ENCODE results near the gene IQSEC1. TPM values are rescaled to one million over a fixed set of nuclear protein-coding genes. Genes with fewer than 3 reads are reported as not detected.

Gene IQSEC1
- total RNA-seq, 1 donor from 2014 or later, result 9.4 TPM

DNA sequence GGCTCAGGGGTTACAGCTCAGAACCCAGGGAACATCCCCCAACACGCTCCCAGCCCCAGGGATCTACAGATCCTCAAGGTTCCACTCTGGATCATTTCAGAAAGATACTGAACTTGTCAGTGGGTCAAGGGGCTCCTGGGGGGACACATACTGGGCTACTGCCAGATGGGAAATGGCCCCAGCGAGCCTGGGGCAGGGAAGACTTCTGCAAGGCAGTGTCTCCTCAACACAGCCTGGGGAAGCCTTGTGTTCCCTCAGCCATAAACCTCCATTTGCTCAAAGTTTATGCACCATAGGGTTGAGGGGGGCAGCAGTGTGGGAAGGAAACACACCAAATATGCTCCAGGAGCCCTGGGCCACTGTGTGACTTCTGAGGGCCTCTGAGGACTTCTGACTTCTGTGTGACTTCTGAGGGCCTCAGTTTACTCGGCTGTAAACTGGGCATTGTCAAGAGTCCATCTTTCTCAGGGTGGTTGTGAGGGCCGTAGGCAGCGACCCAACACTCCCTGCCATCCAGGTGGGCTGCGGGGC, 58.4 kb downstream of the IQSEC1 start:
- ATAC-seq, result no peak

DNA sequence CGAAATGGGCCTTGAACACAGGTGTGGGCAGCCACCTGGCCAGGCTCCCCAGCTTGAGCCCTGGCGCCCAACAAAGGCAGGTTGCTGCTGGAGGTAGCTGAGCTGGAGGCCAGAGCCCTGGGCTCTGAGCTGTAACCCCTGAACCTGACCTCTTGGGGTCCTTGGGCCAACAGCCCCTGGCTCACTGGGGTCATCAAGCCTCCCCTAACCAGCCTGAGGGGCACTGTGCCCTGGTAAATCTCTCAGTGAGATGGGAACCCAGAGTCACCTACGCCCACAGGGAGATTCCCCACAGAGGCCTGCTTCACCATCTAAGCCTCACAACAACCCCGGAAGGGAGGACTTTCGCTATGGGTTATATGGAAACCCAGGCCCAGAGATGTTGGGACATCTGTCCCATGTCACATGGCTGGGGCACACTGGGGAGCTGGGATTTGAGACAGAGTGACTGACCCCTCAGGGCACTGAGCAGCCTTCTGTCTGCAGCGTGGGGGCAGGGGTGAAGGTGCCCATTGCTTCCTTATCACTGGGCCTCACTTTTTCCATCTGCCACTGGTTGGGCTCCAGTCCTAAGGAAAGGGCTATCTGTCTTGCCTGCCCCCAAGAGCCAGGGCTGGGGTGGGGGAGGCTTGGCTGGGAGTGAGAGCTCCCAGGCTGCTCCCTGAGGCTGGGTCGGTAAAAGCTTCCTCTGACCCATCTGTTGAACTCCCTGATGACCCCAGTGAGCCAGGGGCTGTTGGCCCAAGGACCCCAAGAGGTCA, 59.1 kb downstream of the IQSEC1 start:
- ATAC-seq, result no peak

DNA sequence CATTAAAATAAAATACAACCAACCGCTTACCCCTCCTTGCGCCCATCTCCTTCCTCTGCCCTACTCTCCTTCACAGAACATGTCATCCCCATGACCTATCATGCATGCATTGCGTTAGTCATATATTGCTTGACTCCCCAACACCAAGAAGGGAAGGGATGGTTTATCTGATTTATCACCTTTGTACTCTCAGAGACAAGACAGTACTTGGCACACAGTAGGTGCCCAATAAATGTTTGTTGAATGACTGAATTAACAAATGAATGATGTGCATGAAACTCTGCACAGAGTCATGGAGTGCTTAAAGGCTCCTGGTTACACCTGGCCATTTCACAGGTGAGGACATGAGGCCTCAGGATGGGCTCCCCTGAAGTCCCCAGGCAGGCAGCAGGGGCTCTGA, 59.7 kb downstream of the IQSEC1 start:
- ATAC-seq, result no peak

DNA sequence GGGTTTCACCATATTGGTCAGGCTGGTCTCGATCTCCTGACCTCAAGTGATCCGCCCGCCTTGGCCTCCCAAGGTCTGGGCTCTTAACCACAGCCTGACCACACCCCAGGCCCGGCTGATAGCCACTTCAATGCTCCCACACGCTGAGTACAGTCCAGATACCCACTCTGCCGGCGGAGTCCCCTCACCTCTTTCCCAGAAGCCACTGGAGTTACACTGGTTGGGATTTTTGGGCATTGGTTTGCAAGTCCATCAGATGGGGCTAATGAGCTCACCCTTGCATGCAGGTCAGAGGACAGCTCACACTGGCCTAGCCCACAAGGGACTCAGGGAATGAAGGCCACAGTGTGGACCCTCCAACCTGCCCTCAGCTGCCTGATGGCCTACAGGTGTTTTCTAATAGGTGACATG, 60.1 kb downstream of the IQSEC1 start:
- ATAC-seq, result no peak

DNA sequence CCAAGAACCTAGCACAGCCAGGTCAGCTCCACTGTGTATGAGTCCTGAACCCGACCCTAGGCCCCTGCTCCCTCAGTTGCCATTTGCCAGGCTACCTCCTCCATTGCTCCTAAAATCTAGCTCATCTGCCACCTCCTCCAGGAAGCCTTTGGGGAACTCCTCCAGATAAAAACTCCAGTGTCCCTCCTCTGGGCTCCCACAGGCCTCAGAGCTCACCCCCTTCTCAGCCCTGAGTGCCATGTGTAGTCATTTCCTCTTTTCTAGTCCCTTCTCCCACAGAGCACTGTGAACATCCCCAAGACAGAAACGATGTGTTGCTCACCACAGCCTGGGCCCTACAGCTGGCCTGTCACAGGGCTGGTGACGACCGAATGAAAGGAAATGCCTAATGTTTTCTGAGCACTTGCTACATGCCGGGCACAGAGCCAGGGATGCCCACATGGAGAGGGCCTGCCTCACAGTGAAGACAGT, 61.0 kb downstream of the IQSEC1 start:
- ATAC-seq, result peak; percentile 40

DNA sequence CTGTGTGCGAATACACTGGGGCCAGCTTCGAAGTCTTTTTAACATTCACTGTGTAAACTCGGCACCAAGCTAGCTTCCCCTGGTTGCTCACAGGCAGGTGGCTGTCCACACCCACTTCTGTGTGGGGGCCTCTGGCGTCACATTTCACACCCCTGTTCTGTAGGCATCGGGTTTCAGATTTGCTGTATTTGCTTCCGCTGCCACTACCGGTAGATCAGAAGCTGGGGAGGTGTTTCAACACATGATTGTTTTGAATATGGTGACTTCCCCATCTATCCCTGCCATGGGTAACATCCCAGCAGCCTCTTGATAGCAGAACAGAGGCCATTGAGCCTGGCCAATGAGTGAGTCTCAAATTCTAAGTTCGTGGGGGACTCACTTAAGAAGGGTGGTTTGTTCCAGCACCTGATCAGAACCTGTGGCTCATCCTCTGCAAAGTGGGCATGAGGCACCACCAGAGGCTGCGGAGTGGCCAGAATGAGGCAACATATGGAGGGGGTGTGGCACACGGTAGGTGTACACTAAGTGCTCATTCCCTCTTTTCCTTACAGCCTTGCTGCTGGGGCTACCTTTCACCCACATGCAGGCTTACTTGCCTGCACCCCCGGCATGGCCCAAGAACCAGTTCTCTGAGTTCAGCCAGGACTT, 61.5 kb downstream of the IQSEC1 start:
- ATAC-seq, result peak; percentile 58

DNA sequence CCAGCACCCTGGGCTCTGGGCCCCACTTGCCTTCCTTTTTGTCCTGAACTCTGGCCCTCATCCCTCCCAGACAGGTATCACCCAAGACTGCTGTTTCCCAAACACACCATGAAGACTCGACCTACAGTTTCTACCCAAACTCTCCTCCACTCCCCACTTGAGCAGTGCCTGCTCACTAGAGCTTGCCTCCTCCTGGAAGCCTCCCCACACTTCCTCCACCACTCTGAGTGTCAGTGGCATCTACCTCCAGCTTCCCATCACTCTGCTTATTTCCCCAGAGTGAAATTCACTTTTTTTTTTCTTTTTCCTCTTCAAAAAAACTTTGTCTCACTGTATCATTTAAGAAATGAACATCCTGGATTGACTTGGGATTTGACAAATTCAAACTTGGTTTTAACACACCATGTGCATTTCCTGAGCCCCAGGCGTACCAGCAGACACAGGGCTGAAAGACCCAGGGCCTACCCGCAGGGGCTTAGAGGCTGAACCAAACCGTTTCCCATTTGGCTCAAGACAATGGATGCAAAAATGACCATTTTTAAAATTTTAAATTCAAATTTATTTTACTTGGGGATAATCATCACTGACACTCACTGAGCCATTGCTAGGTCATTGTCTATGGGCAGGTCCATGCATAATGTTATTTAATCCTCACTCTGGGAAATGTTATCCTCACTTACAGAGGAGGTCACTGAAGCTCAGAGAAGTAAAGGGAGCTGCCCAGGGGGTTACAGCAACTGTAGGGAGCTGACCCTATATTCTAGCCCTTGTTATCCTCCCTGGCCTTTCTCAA, 62.3 kb downstream of the IQSEC1 start:
- no peak for ATAC-seq

DNA sequence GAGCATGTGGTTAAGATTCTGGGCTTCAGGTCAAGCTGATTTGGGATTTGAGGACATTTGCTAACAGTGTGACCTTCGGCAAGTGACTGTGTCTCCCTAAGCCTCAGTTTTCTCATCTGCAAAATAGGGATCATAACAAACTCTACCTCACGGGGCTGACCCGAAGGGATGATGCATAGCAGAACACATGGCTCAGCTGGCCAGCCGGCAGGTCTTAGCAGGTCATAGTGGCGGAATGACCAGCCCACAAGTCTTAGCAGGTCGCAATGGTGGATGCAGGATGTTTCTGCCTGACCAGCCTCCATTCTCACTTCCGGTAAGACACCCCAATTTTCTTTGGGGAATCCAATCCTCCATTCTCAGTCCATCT, 63.3 kb downstream of the IQSEC1 start:
- ATAC-seq, result no peak

DNA sequence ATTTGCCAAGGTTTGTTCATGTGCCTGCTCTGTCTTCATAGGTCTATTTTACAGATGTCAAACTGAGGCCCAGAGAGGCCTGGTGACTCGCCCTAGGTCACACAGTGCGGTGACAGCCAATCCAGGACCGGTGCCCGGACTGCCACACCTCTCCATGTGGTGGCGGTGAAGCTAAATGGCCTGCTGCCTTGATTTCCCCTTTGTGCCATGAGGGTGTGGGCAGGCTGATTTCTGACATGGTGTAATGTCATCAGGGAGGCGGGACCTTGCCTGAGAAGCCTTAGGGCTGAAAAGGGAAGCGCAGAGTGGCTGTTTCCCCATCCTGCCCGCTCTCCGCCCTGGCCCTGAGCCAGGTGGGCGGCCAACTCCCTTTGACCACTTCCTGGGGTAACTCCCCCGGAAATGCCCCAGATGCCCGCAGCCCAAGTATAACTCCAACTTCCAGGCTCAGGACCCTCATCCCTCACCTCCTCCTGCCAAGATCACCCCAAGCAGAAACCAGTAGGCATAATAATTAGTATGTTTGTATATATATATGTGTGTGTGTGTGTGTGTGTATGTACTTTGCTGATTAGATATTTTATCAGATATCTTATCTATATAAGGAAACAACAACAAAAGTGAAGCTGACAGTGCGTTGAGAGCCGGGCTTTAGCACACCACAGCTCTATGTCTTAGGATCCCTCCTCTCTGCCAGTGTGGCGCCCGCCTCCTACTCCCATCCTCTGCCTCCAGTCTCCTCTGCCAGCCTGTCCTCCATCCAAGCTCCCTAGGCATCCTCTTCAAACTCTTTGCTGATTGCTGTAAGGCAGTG, 63.9 kb downstream of the IQSEC1 start:
- peak; percentile 10 for ATAC-seq

DNA sequence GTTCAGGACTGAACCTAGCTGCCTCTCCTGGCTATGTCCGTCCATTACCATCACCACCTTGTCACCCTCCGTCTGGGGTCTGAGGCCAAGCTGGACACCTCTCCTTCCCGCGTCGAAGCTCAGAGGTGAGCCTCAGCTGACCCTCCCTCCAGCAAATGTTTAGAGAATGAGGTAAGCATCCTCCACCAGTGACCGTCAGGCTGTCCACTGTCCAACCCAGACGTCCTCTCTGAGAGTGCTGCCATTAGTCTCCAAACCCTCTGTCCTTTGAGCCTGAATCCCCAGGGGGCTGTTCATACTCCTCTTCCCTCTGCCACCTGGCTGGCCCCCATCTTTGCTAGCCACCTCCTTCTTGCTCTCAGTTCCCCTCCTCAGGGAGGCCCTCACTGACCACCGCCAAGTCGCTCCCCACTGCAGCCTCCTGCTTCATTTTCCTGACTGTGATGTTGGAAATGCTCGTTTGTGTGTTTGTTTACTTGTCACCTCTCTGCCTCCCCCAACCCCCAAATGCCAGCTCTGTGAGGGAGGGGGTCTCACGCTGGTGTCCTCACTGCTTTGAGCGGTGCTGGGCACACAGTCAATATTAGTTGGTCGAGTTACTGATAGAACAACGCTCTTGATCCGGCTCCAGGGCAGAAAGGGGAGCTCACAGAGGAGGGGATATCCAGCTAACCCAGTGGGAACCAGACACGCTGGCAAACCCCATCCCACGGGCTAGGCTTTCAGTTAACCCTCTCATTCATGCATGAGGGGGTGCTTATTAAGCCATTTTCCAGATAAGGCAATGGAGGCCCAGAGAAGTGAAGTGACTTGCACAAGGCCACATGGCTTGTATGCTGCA, 64.9 kb downstream of the IQSEC1 start:
- ATAC-seq, result no peak

DNA sequence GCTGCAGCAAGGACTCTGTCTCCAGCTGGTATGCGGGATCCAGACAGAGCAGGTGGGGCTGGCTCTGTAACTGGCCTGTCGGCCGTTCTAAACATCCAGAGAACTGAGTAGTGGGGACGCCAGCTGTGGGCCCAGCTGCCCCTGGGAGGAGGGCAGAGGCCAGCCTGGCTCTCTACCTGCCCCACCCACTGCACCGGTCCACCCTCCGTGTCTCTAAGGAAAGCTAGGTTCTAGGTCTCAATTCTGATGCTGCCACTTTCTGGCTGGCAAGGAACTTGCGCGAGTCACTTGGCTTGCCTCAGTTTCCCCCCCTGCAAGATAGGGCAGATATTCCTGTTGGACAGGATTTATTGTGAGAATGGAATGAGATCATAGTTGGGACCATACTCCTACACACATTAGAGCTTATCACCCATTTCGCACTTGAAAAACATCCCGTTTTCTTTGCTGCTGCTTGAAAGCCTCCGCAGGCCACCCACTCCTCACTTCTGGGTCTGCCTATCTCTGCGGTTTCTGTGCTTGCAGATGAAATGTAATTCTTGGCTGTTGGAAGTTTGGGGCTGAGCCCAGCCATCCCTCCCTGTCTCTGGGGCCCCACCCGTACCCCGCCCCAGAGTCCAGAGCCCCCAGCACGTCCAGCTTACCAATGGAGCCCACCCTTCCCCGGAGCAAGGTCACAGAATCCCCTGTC, 65.8 kb downstream of the IQSEC1 start:
- ATAC-seq, result no peak

DNA sequence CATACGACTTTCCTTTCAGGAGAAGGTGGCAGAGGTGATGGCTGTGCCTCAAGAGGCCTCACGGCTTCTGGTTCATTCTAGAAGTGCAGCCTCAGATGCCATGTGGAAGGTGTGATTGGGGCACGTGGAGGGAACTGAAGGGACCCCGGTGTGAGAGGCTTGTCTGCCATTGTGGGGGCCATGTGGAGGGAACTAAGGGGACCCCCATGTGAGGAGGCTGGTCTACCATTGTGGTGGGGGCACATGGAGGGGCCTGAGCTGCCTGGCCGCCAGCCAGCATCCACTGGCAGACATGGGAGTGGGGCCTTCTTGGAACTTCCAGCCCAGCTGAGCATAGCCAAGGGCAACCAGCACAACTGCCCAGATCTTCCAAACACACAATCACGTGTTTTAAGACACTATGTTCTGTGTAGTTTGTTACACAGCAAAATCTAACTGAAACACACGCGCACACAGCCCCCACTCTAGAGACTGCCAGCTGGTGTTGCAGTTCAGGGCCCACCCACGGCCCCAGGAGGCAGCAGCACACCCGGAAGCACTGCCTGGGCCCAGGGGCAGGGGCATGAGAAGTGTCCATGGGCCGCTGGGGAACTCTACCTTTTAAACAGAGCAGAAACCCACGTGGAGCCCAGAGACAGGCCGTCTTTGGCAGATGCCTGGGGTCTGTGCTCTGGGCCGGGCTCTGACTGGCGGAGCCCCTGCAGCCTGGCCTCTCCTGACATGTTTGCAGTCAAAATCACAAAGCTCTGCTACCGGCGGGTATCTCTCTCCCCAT, 66.8 kb downstream of the IQSEC1 start:
- no peak for ATAC-seq

DNA sequence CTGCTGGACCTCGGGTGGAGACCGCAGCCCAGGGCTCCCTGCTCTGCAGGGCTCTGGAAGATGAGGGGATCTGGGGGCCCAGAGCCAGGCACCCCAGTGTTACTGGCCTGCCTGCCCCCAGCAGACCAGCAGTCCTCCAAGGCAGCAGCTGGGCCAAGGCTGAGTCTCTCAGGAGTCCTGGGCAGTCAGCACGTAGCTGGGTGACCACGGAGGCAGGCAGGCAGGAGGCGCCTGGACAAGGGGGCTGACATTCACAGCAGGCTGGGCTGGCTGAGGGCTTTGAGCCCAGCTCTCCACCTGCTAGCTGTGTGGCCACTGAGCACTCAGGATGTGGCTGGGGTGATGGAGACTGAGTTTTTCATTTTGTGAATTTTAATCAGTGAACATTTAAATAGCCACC, 67.9 kb downstream of the IQSEC1 start:
- ATAC-seq, result no peak

DNA sequence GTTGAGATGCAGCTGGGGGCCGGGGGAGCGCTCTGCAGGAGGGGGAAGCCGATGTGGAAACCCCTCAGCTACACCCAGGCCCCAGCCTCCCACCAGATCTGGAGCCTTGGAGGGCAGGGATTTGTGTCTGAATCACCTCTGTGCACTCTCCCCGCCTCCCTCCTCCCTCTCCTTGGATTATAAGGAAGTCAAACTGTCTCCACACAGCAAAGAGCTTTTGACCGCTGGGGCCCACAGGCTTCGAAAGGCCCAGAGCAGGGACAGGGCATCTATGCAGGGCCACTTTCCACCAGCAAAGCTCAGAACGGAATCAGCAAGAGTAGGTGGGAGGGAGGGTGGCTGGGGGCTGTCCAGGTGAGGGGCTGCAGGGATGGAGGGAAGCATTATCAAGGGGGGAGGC, 68.9 kb downstream of the IQSEC1 start:
- no peak for ATAC-seq

DNA sequence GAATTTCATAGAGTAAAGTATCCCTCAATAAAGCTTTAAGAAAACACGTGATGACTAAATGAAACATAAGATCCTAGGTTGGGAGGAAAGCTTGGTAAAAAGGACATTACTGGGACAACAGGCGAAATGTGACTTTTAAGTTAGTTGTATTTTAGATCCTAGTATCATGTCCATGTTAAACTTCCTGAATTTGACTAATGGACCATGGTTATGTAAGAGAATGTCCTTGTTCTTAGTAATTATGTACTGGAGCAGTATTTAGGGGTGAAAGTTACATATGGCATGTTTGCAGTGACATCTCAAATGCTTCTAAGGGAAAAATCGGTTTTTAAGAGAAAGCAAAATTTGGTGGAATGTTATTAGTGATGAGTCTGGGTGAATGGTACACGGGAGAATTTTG, 69.6 kb downstream of the IQSEC1 start:
- ATAC-seq, result no peak

DNA sequence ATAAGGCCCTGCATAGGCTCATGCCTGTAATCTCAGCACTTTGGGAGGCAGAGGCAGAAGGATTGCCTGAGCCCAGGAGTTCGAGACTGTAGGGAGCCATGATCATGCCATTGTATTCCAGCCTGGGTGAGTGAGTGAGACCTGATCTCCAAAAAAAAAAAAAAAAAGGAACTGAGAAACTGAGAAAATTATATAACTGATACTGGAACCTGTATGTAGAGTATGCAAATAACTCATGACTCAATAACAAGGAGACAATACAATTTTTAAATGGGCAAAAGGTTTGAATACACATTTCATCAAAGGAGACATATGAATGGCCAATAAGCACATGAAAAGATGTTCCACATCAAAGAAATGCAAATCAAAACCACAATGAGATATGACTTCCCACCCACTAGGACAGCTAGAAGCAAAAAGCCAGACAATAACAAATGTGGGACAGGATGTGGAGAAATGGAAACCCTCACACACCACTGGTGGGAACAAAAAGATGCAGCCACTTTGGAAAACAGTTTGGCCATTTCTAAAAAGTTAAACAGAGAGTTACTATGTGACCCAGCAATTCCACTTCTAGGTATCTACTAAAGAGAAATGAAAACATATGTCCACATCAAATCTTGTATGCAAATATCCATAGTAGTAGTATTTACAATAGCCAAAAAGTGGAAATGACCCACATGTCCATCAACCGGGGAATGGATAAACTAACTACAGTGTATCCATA, 70.7 kb downstream of the IQSEC1 start:
- no peak for ATAC-seq

DNA sequence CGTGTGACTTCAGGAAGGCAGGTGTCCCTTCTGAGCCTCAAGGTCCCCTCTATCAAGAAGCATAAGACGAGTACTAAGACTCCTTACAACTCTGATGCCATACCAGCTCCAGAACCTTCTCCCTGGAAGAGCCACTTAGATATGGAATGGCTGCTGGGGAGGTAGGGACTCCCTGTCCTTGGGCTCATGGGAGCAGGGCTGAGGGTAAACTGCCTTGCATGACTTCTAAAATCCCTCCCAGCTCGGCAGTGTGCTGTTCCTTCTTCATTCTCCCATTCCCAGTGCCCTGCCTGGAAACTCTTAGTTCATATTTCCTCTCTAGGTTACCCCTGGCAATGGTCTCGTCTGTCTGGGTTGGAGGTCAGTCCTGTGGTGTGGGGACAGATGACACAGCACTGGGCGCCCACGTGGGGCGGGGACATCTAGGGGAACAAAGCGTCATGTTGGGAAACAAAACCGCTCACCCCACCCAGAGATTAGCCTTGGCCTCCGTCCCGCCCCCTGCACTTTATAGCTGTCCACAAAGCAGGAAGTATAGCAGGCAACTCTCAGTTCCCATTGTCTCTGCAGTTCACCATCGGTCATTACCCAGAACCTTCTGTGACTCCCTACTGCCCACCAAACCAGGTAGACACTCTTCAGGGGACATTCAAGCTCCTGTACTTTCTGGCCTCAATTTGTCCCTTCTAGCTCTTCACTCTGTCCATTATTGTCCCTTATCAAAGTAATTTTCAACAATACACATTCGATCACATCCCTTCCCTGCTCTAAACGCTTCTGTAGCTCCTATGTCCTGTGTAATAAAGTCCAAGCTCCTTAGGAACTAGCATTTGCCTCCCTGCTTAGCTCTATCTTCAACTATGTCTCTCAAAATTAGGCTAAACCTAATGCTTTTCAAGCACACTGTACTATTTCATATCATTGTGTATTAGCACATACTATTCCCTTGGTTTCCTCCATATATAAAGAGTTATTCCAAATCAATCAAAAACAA, 73.8 kb downstream of the IQSEC1 start:
- ATAC-seq, result peak; percentile 82

DNA sequence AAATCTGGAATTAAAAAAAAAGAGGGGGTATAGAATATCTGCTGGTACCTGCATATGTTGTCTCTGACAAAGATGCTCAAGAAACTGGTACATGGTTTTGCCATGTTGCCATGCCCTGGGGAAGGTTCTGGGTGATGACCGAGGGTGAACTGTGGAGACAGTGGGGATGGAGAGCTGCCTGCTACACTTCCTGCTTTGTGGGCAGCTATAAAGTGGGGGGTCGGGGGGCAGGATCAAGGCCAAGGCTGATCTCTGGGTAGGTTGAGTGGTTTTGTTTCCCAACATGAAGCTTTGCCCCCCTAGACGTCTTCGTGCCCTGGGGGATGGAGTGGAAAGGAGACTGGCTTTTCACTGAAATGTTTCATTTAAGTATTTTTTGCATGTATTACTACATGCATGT, 74.6 kb downstream of the IQSEC1 start:
- no peak for ATAC-seq

All from esophagus mucosa (tissue), 1 donor.